ENCODE results near the gene PRKACB. TPM values are rescaled to one million over a fixed set of nuclear protein-coding genes. Genes with fewer than 3 reads are reported as not detected.

The PRKACB gene
- total and polyA plus RNA-seq, 4 donors = 14.1 to 51.5 (median 37.1) TPM

DNA sequence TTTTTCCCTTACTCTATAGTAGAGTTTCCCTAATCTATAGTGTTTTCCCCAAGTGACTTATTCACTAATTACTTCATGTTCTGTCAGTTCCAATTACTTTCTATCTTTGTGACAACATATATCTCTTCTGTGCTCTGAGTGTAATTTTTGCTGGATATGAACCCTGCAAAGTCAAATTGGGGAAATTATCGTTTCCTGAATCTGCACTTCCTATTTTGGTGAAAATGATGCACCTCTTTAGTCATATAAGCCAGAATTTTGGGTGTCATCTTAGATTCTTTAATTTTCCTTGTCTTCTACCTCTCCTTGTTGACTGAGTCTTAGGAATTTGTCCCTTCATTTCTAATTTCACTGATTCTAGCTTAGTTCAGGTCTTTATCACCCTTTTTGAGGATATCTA lies 33.4 kb upstream of the PRKACB start:
- WGBS, 2 donors = 93 to 94% methylated on average over 1 of the region's 1 CpG
- H3K4me3 ChIP-seq (ENCODE audit: low read length in 2 of 2) = no peak overlapping the region
- H3K4me1 ChIP-seq (ENCODE audit: control insufficient read depth in 1 of 2, insufficient read depth in 2 of 2, low read length in 2 of 2) = no peaks in the 10 kb centered on the region
- no peak for DNase-seq
- no peaks in the 10 kb centered on the region for H3K36me3 ChIP-seq (ENCODE audit: control insufficient read depth in 1 of 2, insufficient read depth in 2 of 2, low read length in 1 of 2)
- H3K9me3 ChIP-seq (ENCODE audit: control insufficient read depth, low read length) = no peaks in the 10 kb centered on the region
- H3K27ac ChIP-seq (ENCODE audit: low read depth in 1 of 2, low read length in 2 of 2) = no peak overlapping the region
- intact Hi-C loops (cut with DNase I) = no loop called here
- no peak for ATAC-seq (ENCODE audit: low FRiP score)
- no peaks in the 10 kb centered on the region for H3K27me3 ChIP-seq (ENCODE audit: control insufficient read depth in 1 of 2, insufficient read depth in 2 of 2, low read length in 1 of 2)

DNA sequence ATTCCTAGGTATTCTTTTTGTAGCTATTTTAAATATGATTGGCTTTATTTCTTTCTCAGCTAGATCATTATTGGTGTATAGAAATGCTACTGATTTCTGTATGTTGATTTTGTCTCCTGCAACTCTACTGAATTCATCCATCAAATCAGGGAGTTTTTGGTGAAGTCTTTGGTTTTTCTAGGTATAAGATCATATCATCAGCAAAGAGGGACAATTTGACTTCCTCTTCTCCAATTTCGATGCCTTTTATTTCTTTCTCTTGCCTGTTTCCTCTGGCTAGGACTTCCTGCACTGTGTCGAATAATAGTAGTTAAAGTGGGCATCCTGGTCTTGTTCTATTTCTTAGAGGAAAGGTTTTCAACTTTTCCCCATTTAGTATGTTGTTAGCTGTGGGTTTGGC lies 27.5 kb upstream of the PRKACB start:
- Histone ChIP-seq H3K9me3 (ENCODE audit: control insufficient read depth, low read length) (peaks cover 1% of the 10 kb centered on the region), H3K27me3 (ENCODE audit: control insufficient read depth in 1 of 2, insufficient read depth in 2 of 2, low read length in 1 of 2) (no peaks in the 10 kb centered on the region), H3K4me1 (ENCODE audit: control insufficient read depth in 1 of 2, insufficient read depth in 2 of 2, low read length in 2 of 2) (no peaks in the 10 kb centered on the region), H3K4me3 (ENCODE audit: low read length in 2 of 2) (no peak overlapping the region), H3K27ac (ENCODE audit: low read depth in 1 of 2, low read length in 2 of 2) (no peak overlapping the region), H3K36me3 (ENCODE audit: control insufficient read depth in 1 of 2, insufficient read depth in 2 of 2, low read length in 1 of 2) (no peaks in the 10 kb centered on the region)
- 92% methylated on average over 2 of the region's 2 CpGs for WGBS, 2 donors
- DNase-seq (no peak), ATAC-seq (ENCODE audit: low FRiP score) (no peak)
- intact Hi-C loops (cut with DNase I) = no loop called here

DNA sequence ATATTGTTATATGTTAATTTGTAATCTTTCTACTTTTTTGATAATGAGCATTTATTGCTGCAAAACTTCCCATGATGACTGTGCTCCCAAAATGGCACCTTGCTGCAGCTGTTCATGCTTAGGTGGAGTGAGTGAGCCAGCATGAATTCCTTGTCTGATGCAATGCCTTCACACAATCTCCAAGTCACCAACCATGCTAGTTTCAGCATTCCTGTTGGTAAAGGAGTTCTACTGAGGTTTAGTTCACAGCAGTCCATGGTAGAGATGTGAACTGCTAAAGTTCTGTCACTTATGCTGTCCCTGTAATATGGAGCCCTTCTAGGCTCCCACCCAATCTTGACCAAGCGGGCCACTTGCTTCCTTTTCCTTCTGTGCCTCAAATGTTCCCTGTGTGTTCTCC lies 26.2 kb upstream of the PRKACB start:
- Histone ChIP-seq H3K36me3 (ENCODE audit: control insufficient read depth in 1 of 2, insufficient read depth in 2 of 2, low read length in 1 of 2) (no peaks in the 10 kb centered on the region), H3K27ac (ENCODE audit: low read depth in 1 of 2, low read length in 2 of 2) (no peak overlapping the region), H3K4me3 (ENCODE audit: low read length in 2 of 2) (no peak overlapping the region), H3K9me3 (ENCODE audit: control insufficient read depth, low read length) (peaks cover 1% of the 10 kb centered on the region), H3K4me1 (ENCODE audit: control insufficient read depth in 1 of 2, insufficient read depth in 2 of 2, low read length in 2 of 2) (no peaks in the 10 kb centered on the region), H3K27me3 (ENCODE audit: control insufficient read depth in 1 of 2, insufficient read depth in 2 of 2, low read length in 1 of 2) (no peaks in the 10 kb centered on the region)
- intact Hi-C loops (cut with DNase I) = no loop called here
- DNase-seq (no peak), ATAC-seq (ENCODE audit: low FRiP score) (no peak)
- WGBS, 2 donors = 96 to 100% methylated on average over 1 of the region's 1 CpG

DNA sequence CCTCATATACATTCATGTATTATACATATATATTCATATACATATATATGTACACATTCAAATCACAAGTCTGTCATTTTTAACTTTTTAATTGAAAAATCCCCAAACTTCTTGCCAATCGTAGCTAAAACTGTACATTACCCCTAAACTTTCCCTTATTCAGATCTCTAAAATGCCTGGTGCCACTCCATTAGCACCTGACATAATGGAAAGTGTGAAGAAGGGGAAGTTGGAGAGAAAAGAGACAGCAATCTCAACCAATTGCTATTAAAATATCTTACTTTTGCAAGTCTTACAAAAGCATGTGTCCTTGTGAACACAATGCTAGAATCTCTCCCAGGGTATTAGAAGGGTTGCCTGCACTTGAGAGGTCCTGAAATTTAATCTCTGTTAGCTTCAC lies 22.7 kb upstream of the PRKACB start:
- DNase-seq (no peak), ATAC-seq (ENCODE audit: low FRiP score) (no peak)
- no peak overlapping the region for H3K4me3 ChIP-seq (ENCODE audit: low read length in 2 of 2)
- H3K4me1 ChIP-seq (ENCODE audit: control insufficient read depth in 1 of 2, insufficient read depth in 2 of 2, low read length in 2 of 2) = no peaks in the 10 kb centered on the region
- intact Hi-C loops (cut with DNase I) = no loop called here
- peaks cover 1% of the 10 kb centered on the region for H3K9me3 ChIP-seq (ENCODE audit: control insufficient read depth, low read length)
- H3K36me3 ChIP-seq (ENCODE audit: control insufficient read depth in 1 of 2, insufficient read depth in 2 of 2, low read length in 1 of 2) = no peaks in the 10 kb centered on the region
- no peak overlapping the region for H3K27ac ChIP-seq (ENCODE audit: low read depth in 1 of 2, low read length in 2 of 2)
- no peaks in the 10 kb centered on the region for H3K27me3 ChIP-seq (ENCODE audit: control insufficient read depth in 1 of 2, insufficient read depth in 2 of 2, low read length in 1 of 2)
- WGBS, 2 donors = 83 to 87% methylated on average over 1 of the region's 1 CpG

DNA sequence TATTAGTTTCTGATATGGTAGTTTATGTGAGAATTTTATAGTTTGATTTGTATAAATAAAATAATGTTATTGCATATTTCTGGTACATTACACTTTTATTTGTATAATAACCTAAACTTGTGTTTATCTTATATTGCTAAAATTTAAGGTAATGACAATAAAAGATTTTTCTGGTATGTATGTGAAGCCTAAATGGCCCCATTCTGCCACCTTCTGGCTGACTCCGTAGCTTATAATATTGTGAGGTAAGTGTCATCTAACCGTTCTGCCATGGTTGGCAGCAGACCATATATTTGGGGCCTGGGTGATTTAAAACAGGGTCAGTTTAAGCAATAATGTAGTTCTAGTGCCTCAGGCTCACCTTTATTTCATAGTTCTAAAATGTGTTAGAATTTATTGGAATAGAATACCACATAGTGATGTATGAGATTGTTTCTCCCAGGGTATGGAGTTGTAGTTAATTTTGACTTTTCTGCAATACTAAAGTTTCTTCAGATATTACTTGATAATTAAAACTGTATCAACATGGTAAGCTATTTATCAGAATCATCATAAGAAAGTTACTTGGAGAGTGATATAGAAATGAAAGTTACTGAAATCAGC lies 21.2 kb upstream of the PRKACB start:
- intact Hi-C loops (cut with DNase I) = loop anchor here (2.0 kb wide), 2 partner anchors 192 to 194 kb away; no protein-coding TSS in a partner anchor

DNA sequence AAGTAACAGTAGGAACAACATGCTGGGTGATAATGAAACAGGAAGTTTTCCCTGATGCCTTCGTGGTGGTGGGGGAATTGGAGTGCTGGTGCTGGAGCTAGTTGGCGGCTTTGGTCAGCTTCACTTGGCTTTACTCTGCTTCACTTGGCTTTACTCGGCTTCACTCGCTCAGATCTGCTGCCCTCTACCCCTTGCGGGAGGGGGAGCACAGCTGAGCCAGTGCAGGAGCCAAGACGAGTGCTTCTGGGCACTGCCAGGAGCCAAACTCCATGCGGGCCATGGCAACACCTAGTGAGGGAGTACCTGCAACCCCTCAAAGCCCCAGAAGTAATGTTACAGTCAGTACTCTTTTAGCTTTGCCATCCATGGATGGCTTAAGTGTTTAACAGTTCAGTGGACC lies 10.6 kb upstream of the PRKACB start:
- Histone ChIP-seq H3K4me3 (ENCODE audit: low read length in 2 of 2) (no peak overlapping the region), H3K36me3 (ENCODE audit: control insufficient read depth in 1 of 2, insufficient read depth in 2 of 2, low read length in 1 of 2) (no peaks in the 10 kb centered on the region), H3K9me3 (ENCODE audit: control insufficient read depth, low read length) (no peaks in the 10 kb centered on the region), H3K27me3 (ENCODE audit: control insufficient read depth in 1 of 2, insufficient read depth in 2 of 2, low read length in 1 of 2) (no peaks in the 10 kb centered on the region), H3K27ac (ENCODE audit: low read depth in 1 of 2, low read length in 2 of 2) (no peak overlapping the region), H3K4me1 (ENCODE audit: control insufficient read depth in 1 of 2, insufficient read depth in 2 of 2, low read length in 2 of 2) (no peaks in the 10 kb centered on the region)
- intact Hi-C loops (cut with DNase I) = no loop called here
- no peak for ATAC-seq (ENCODE audit: low FRiP score)
- WGBS, 2 donors = 86 to 95% methylated on average over 7 of the region's 7 CpGs
- DNase-seq = no peak

More for the DNA sequence above, 21.2 kb upstream of the PRKACB start:
- H3K9me3 ChIP-seq (ENCODE audit: control insufficient read depth, low read length) = no peaks in the 10 kb centered on the region
- no peaks in the 10 kb centered on the region for H3K27me3 ChIP-seq (ENCODE audit: control insufficient read depth in 1 of 2, insufficient read depth in 2 of 2, low read length in 1 of 2)
- H3K4me1 ChIP-seq (ENCODE audit: control insufficient read depth in 1 of 2, insufficient read depth in 2 of 2, low read length in 2 of 2) = no peaks in the 10 kb centered on the region
- ATAC-seq (ENCODE audit: low FRiP score) (no peak), DNase-seq (peak in 1 of 2 donors; percentile 55)
- no peaks in the 10 kb centered on the region for H3K36me3 ChIP-seq (ENCODE audit: control insufficient read depth in 1 of 2, insufficient read depth in 2 of 2, low read length in 1 of 2)
- no peak overlapping the region for H3K27ac ChIP-seq (ENCODE audit: low read depth in 1 of 2, low read length in 2 of 2)
- 2% methylated on average over 2 of the region's 2 CpGs for WGBS, 2 donors
- H3K4me3 ChIP-seq (ENCODE audit: low read length in 2 of 2) = no peak overlapping the region

DNA sequence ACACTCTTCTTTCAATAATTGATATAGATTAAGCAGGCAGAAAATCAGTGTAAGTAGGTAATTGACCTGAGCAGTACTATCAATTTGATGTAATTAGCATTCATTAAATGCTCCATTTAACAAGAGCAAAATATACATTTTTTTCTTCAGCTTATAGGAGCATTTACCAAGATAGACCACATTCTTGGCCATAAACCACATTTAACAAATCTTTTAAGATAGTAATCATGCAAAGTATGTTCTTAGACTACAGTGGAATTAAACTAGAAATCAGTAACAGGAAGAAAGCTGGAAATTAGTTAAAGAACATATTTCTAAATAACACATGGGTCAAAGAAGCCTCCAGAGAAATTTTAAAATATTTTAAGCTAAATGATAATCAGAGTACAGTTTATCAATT lies 8.7 kb upstream of the PRKACB start:
- Histone ChIP-seq H3K4me3 (ENCODE audit: low read length in 2 of 2) (no peak overlapping the region), H3K27me3 (ENCODE audit: control insufficient read depth in 1 of 2, insufficient read depth in 2 of 2, low read length in 1 of 2) (no peaks in the 10 kb centered on the region), H3K36me3 (ENCODE audit: control insufficient read depth in 1 of 2, insufficient read depth in 2 of 2, low read length in 1 of 2) (no peaks in the 10 kb centered on the region), H3K27ac (ENCODE audit: low read depth in 1 of 2, low read length in 2 of 2) (no peak overlapping the region), H3K9me3 (ENCODE audit: control insufficient read depth, low read length) (no peaks in the 10 kb centered on the region), H3K4me1 (ENCODE audit: control insufficient read depth in 1 of 2, insufficient read depth in 2 of 2, low read length in 2 of 2) (no peaks in the 10 kb centered on the region)
- ATAC-seq (ENCODE audit: low FRiP score) = no peak
- no peak for DNase-seq
- intact Hi-C loops (cut with DNase I) = no loop called here

DNA sequence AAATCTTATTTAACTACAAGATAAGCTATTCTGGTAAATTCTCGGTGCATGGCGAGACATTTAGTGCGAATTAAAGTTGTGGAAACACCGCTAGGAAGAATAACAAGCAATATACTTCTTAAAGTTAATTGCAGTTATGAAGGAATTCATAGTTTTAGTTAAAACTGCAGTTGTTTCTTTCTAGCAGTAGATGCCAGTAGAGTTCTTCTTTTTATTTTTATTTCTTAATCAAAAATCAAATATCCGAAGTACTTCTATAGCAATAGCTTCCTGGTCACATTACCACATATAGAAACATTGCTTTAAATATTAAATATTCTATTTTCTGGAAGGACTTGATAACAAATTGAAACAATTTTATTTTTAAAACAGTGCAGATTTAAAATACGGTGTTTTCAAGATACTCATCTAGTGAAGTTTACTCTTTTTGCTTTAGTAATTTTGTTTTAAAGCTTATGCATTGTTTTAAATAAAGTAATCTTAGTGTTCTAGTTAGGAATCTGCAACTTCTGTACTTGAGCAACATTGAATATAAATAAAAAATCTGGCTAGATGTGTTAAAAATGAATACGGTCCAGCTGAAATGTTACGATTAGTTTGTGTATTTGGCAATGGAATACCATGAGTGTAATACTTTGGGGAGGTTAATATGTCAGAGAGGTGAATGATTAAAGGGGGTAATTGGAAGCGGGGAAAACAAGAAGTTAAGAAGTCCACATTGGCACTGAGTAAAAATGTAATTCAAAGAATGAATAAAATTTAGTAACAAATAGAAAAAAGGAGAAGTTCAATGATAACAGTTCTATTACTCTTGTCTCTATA lies 2.7 kb upstream of the PRKACB start:
- ATAC-seq (ENCODE audit: low FRiP score) = no peak
- intact Hi-C loops (cut with DNase I) = loop anchor here (2.0 to 10.0 kb wide), 5 partner anchors 291 to 613 kb away; no protein-coding TSS in a partner anchor

DNA sequence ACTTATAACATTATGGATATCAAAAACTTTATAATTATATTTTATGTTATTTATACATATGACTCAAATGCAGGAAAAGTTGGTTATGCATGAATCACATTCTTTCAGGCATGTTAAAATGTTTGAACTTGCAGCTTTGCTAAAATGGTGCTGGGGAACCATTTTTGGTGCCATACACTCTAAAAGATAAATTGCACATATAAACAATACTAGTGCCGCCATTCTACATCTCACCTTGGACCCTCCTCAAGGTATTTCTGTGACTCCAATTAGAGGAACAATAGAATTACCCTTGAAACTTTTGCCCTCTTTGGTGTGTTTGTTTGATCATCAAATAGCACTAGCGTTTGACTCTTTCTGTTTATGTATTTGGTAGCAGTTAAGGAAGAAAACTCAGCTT lies 997 bp downstream of the PRKACB start:
- intact Hi-C loops (cut with DNase I) = loop anchor here in 1 of 2 donors (10.0 kb wide), 1 partner anchor 610 kb away; no protein-coding TSS in a partner anchor
- ATAC-seq (ENCODE audit: low FRiP score) (no peak), DNase-seq (no peak)
- H3K9me3 ChIP-seq (ENCODE audit: control insufficient read depth, low read length) = no peaks in the 10 kb centered on the region
- no peaks in the 10 kb centered on the region for H3K36me3 ChIP-seq (ENCODE audit: control insufficient read depth in 1 of 2, insufficient read depth in 2 of 2, low read length in 1 of 2)
- no peaks in the 10 kb centered on the region for H3K27me3 ChIP-seq (ENCODE audit: control insufficient read depth in 1 of 2, insufficient read depth in 2 of 2, low read length in 1 of 2)
- no peak overlapping the region for H3K4me3 ChIP-seq (ENCODE audit: low read length in 2 of 2)
- 92 to 95% methylated on average over 2 of the region's 2 CpGs for WGBS, 2 donors
- no peak overlapping the region for H3K27ac ChIP-seq (ENCODE audit: low read depth in 1 of 2, low read length in 2 of 2)
- H3K4me1 ChIP-seq (ENCODE audit: control insufficient read depth in 1 of 2, insufficient read depth in 2 of 2, low read length in 2 of 2) = no peaks in the 10 kb centered on the region

More for the DNA sequence above, 2.7 kb upstream of the PRKACB start:
- Histone ChIP-seq H3K27ac (ENCODE audit: low read depth in 1 of 2, low read length in 2 of 2) (no peak overlapping the region), H3K4me3 (ENCODE audit: low read length in 2 of 2) (no peak overlapping the region), H3K27me3 (ENCODE audit: control insufficient read depth in 1 of 2, insufficient read depth in 2 of 2, low read length in 1 of 2) (no peaks in the 10 kb centered on the region), H3K9me3 (ENCODE audit: control insufficient read depth, low read length) (no peaks in the 10 kb centered on the region), H3K4me1 (ENCODE audit: control insufficient read depth in 1 of 2, insufficient read depth in 2 of 2, low read length in 2 of 2) (no peaks in the 10 kb centered on the region), H3K36me3 (ENCODE audit: control insufficient read depth in 1 of 2, insufficient read depth in 2 of 2, low read length in 1 of 2) (no peaks in the 10 kb centered on the region)
- 62 to 65% methylated on average over 9 of the region's 9 CpGs for WGBS, 2 donors
- no peak for DNase-seq
